ENCODE data around the gene EMX1.

EMX1 gene

DNA sequence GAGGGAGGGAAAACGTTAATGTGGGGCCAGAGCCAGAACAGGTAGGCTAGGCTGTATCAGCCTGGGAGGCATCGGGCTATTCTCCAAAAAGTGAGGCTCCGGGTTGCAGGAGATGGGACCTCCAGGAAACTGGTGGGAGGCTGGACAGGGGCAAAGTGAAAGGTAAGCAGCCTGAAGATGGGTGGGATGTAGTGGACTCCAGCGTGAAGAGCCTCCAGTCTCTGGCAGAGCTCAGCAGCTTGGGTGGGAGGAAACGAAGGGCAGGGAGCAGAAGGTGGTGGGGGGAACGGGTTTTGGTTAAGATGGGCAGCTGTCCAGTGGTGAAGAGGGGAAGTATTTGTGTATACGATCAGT, 3.1 kb upstream of the EMX1 start:
- DNase-seq (no peak), ATAC-seq (replicated peaks) (no peak)
- peaks cover 63 to 83% of the 10 kb centered on the region in 2 donors for H3K27me3 Mint-ChIP-seq
- H3K4me1 Mint-ChIP-seq (ENCODE audit: low read depth in 2 of 2) = peaks cover 11 to 20% of the 10 kb centered on the region in 2 donors
- H3K36me3 Mint-ChIP-seq (ENCODE audit: insufficient read depth) = peaks cover 6% of the 10 kb centered on the region
- H3K27ac Mint-ChIP-seq = no peak overlapping the region
- no peaks in the 10 kb centered on the region for H3K9me3 Mint-ChIP-seq
- H3K4me3 Mint-ChIP-seq = peak overlapping the region; percentile 19 to 28

DNA sequence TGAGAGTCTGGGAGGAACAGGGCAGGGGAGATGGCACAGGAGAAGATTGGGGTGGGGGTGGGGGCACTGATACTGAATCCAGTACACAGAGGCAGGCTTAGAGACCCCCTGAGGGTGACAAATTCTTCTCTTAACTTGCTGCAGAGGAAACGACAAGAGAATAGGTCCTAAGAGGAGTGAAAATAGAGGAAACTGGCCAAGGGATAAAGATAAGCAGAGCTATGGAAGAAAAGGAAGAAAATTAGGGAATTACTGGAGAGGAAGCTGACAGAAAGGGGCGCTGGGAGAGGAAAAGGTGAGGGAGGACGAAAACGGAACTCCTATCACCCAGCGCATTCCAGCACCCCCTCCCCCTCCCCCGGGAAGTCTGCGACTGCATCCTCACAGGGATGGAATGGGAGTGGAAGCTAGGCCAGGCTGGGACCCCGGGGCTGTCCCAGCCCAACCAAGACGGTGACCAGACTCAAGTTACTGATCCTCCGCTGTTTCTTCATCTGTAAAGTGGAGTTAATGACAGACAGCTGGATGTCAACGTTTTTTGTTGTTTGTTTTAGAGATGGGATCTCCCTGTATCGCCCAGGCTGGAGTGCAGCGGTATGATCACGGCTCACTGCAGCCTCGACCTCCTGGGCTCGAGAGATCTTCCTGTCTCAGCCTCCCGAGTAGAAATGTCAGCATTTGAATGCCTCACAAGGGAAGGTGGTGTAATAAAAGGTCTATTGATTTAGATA, 2.6 kb upstream of the EMX1 start:
- peaks cover 63 to 83% of the 10 kb centered on the region in 2 donors for H3K27me3 Mint-ChIP-seq
- DNase-seq (no peak), ATAC-seq (replicated peaks) (no peak)
- H3K9me3 Mint-ChIP-seq = no peaks in the 10 kb centered on the region
- peak overlapping the region; percentile 68 to 72 for H3K4me3 Mint-ChIP-seq
- H3K4me1 Mint-ChIP-seq (ENCODE audit: low read depth in 2 of 2) = peaks cover 11 to 22% of the 10 kb centered on the region in 2 donors
- H3K36me3 Mint-ChIP-seq (ENCODE audit: insufficient read depth) = peaks cover 6% of the 10 kb centered on the region
- no peak overlapping the region for H3K27ac Mint-ChIP-seq

DNA sequence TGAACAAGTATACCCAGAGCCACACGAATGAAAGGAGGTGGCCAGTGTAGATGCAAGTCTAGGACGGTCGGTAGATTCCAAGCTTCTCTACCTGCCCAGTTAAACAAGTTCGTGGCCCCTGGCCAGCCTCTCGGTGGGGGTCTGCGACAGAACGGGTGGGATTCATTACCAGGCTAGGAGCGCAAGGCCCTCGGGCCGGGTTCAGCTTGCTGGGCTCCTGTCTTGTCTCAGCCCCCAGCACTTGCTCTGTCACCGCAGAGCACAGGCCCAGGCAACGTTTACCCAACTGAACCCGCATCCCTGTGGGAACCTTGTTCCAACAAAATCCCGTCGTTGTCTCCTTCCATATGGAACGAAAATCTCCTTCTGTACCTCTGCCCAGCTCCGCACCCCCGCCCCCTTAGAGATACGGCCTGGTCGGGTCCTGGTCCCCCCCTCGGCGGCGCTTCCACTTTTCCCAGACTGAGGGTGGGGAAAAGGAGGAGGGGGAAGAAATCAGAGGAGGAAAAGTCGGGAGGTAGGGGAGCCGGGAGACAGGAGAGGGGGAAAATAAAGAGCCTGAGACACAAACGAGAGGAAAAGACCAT, 1.9 kb upstream of the EMX1 start:
- Mint-ChIP-seq H3K27me3 (peaks cover 67 to 87% of the 10 kb centered on the region in 2 donors), H3K4me3 (peak overlapping the region; percentile 68 to 72), H3K9me3 (no peaks in the 10 kb centered on the region), H3K27ac (no peak overlapping the region), H3K36me3 (ENCODE audit: insufficient read depth) (peaks cover 6% of the 10 kb centered on the region), H3K4me1 (ENCODE audit: low read depth in 2 of 2) (peaks cover 11 to 24% of the 10 kb centered on the region in 2 donors)
- ATAC-seq (replicated peaks) (no peak), DNase-seq (no peak)

DNA sequence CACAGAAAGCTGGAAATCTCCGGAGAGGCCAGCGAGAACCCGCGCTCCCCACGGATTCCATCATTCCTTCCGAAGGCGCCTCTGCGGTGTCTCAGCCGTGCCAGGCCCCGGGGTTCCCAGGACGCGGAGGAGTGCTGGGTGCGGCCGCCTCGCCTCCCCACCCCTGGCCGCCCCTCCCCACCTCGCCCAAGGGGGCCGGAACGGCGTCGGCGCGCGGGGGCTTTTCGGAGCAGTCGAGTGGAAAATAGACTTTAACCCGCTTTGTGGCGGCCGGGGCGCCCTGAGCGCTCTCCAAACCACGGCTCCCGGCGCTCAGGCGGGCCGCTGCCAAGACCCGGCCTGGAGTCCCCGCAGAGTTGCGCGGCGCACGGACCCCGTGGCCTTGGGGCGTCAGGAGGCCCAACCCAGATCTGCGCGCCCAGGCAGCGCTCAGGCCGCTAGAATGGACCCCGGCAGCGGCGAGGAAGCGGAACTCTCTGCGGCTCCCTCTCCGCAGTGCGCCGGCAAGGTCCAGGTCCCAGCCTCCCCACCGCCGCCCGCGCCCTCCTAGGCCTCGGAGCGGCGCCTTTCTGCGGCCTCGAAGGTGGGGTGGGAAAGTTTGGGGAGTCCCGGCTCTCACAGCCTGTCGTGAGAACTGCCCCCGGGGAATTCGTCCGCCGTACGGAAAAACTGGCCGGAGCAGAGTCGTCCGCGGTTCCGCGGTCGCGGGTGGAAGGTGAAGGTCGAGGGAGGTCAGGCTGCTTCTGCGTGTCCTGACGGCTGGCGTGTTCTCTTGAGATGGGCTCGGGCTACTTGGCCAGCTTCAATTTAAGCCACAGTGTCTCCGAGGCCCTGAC, 1.2 kb upstream of the EMX1 start:
- Mint-ChIP-seq H3K27me3 (peaks cover 72 to 92% of the 10 kb centered on the region in 2 donors), H3K9me3 (no peaks in the 10 kb centered on the region), H3K4me3 (peak overlapping the region; percentile 83 to 87), H3K36me3 (ENCODE audit: insufficient read depth) (peaks cover 6% of the 10 kb centered on the region), H3K27ac (no peak overlapping the region), H3K4me1 (ENCODE audit: low read depth in 2 of 2) (peaks cover 11 to 25% of the 10 kb centered on the region in 2 donors)
- ATAC-seq (replicated peaks) (peak; percentile 58), DNase-seq (no peak)

DNA sequence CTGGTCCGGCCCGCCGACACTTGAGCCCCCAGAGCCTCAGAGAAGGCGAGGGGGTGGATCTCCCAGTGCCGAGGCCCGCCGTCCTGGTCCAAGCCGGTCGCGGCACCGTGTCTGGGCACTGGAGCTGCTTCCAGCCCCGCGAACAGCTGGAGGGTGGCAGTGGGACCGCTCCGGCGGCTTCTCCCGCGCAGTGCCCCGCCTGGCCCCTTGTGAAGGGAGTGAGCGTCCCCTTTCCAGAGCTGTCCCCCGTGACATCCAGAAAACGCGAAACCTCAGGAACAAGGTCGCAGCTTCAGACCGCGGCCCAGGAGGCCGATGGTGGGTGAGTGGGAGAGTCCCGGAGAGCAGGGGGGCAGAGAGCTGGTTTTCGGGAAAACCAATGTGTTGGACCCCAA, 579 bp upstream of the EMX1 start:
- Mint-ChIP-seq H3K4me3 (peak overlapping the region; percentile 83 to 87), H3K27me3 (peaks cover 72 to 92% of the 10 kb centered on the region in 2 donors), H3K36me3 (ENCODE audit: insufficient read depth) (peaks cover 10% of the 10 kb centered on the region), H3K9me3 (no peaks in the 10 kb centered on the region), H3K27ac (no peak overlapping the region), H3K4me1 (ENCODE audit: low read depth in 2 of 2) (peaks cover 11 to 25% of the 10 kb centered on the region in 2 donors)
- DNase-seq (no peak), ATAC-seq (replicated peaks) (peak; percentile 11)

DNA sequence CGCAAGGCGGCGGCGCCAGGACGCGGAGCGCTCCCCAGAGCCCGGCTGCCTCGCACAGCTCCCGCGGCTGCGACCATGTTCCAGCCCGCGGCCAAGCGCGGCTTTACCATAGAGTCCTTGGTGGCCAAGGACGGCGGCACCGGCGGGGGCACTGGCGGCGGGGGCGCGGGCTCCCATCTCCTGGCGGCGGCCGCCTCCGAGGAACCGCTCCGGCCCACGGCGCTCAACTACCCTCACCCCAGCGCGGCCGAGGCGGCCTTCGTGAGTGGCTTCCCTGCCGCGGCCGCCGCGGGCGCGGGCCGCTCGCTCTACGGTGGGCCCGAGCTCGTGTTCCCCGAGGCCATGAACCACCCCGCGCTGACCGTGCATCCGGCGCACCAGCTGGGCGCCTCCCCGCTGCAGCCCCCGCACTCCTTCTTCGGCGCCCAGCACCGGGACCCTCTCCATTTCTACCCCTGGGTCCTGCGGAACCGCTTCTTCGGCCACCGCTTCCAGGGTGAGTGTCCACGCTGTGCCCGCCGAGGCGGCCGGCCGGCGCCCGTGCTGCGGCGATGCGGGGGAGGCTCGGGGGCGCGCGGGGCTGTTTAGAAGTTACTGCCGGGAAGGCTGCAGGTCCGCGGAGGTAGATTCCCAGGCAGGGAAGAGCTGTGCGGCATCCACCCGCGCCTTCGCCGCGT, 696 bp downstream of the EMX1 start:
- H3K27me3 Mint-ChIP-seq = peaks cover 74 to 92% of the 10 kb centered on the region in 2 donors
- ATAC-seq (replicated peaks) = no peak
- peaks cover 11 to 25% of the 10 kb centered on the region in 2 donors for H3K4me1 Mint-ChIP-seq (ENCODE audit: low read depth in 2 of 2)
- no peak overlapping the region for H3K27ac Mint-ChIP-seq
- H3K36me3 Mint-ChIP-seq (ENCODE audit: insufficient read depth) = peaks cover 10% of the 10 kb centered on the region
- no peak for DNase-seq
- peak overlapping the region; percentile 75 to 76 for H3K4me3 Mint-ChIP-seq
- no peaks in the 10 kb centered on the region for H3K9me3 Mint-ChIP-seq

DNA sequence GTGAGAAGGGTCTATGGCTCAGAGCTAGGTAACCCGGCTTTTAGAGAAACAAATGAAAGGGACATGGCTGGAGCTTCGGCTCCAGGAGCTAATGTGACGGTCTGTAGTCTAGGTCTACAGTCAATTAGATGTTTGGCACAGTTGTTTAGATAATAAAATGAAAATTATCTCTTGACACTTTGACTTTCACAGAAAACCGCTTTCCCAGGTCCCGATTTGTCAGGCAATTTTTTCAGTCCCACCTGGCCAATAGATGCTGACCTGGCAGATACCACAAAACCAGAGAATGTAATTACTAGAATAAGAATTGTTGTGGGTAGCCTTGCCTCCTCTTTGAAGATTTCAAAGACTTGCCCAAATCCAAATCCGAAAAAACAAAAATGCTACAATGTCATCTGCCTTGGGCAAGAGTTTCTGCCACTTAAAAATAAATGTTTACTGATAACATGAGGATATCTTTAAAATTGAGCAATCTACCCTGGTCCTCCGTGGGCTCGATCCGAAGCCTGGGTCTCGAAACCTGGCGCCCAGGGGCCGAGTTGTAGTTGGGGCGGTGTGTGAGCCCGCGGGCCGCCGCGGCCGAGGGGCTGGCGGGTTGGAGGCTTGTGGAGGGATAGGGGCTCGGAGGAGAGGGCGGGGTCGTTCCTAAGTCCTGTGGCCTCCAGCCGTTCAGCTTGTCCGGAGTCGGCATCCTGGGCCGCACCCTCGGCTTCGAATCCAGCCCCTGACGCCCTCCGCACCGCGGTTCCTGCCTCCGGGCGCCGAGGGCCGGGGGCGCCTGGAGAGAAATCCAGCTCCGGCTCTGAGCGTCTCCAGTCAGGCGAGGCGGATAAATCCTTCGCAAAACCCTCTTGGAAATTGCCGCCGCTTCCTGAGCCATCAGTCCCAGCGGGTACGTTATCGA, 2.3 kb downstream of the EMX1 start:
- peak overlapping the region; percentile 57 to 75 for H3K4me3 Mint-ChIP-seq
- no peak overlapping the region for H3K27ac Mint-ChIP-seq
- peaks cover 10% of the 10 kb centered on the region for H3K36me3 Mint-ChIP-seq (ENCODE audit: insufficient read depth)
- H3K27me3 Mint-ChIP-seq = peaks cover 69 to 89% of the 10 kb centered on the region in 2 donors
- H3K4me1 Mint-ChIP-seq (ENCODE audit: low read depth in 2 of 2) = peaks cover 10 to 30% of the 10 kb centered on the region in 2 donors
- ATAC-seq (replicated peaks) = no peak
- no peaks in the 10 kb centered on the region for H3K9me3 Mint-ChIP-seq
- no peak for DNase-seq

DNA sequence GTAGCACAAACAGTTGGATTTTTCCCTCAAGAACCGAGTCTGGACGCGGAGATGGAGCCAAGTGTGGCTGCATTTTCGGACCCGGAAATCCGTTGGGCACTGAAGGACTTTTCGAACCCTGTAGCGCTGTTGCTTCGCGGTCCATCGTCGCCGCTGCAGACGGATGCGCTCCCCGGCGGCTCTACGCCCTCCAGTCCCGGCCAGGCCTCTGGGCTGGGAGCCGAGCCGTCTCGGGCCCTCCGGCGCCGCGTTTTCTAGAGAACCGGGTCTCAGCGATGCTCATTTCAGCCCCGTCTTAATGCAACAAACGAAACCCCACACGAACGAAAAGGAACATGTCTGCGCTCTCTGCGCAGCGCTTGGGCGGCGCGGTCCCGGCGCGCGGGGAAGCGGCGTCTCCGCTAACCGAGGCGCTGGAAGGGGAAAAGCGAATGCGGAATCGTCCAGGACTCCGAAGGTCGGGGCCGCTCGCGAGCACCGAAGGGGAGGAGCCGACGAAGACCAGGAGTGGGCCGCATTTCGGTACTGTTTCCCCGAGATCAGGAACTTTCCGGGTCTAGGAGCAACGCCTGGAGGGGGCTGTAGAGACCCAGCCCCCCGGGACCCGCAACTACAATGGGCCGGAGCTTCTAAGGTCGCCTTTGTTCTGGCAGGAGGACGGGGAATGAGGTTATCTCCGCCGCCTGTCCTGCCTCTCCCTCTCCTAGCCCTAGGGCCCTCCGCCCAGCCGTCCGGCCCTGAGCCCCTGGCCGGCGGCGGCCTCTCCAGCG, 3.2 kb downstream of the EMX1 start:
- H3K27ac Mint-ChIP-seq = no peak overlapping the region
- peaks cover 69 to 81% of the 10 kb centered on the region in 2 donors for H3K27me3 Mint-ChIP-seq

DNA sequence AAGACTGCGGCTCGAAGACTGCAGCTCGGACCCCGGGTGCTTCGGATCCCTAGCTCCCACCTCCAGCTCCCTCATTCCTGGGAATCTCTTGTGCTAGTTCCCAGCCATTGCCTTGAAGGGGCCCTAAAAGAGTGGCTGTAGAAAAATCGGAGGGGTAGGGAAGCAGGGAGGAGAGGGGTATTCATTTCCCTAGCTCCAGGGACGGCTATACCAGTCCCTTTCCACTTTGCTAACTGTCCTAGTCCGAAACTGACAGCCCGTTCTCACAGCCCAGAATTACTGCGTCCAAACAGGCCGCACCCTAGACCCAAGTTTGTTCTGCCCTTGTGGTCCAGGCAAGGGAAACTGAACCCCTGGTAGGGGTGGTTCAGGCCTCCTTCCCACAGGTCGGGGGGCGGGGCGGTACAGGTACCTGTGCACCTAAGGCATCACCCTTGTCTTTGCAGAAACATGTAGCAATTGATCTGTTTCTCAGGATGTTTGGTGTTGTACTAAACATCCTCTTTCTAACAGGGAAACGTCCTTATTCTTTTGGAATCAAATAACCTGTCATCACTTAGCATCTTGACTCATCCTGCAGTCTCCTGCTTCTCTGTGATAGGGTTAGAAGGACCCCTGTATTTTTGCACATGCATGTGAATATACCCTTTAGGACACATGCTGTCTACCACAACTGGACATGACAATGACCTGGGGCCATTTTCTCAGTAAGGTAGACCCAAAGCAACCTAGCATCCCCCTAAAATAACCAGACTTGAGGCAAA, 4.0 kb downstream of the EMX1 start:
- ATAC-seq (replicated peaks) (no peak), DNase-seq (no peak)
- H3K4me3 Mint-ChIP-seq = no peak overlapping the region
- no peaks in the 10 kb centered on the region for H3K9me3 Mint-ChIP-seq
- H3K4me1 Mint-ChIP-seq (ENCODE audit: low read depth in 2 of 2) = peaks cover 8 to 24% of the 10 kb centered on the region in 2 donors
- peaks cover 68 to 73% of the 10 kb centered on the region in 2 donors for H3K27me3 Mint-ChIP-seq
- H3K36me3 Mint-ChIP-seq (ENCODE audit: insufficient read depth) = peaks cover 10% of the 10 kb centered on the region
- no peak overlapping the region for H3K27ac Mint-ChIP-seq

More for the DNA sequence above, 3.2 kb downstream of the EMX1 start:
- H3K9me3 Mint-ChIP-seq = no peaks in the 10 kb centered on the region
- H3K4me1 Mint-ChIP-seq (ENCODE audit: low read depth in 2 of 2) = peaks cover 8 to 25% of the 10 kb centered on the region in 2 donors
- H3K36me3 Mint-ChIP-seq (ENCODE audit: insufficient read depth) = peaks cover 9% of the 10 kb centered on the region
- H3K4me3 Mint-ChIP-seq = peak overlapping the region; percentile 39 to 57
- peak; percentile 22 for ATAC-seq (replicated peaks)
- no peak for DNase-seq

DNA sequence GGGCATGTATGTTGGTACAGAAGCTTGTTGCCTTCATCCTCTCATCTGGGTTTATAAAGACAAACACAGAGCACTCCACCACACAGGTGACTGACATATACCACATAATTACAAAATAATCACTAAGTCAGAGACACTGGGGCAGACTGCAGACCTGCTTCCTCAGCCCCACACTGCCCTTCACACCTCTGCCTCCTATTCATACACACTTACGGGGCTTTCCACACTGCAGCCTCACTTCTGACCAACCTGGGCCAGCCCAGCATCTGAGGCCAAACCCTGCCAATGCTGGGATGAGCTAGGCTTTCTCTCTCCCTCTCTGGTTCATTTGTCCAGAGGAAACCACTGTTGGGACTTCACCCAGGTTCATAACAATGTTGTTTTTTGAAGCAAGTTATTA, 4.5 kb downstream of the EMX1 start:
- Mint-ChIP-seq H3K27ac (no peak overlapping the region), H3K4me3 (no peak overlapping the region), H3K36me3 (ENCODE audit: insufficient read depth) (peaks cover 7% of the 10 kb centered on the region), H3K9me3 (no peaks in the 10 kb centered on the region), H3K27me3 (peaks cover 62 to 67% of the 10 kb centered on the region in 2 donors), H3K4me1 (ENCODE audit: low read depth in 2 of 2) (peaks cover 7 to 21% of the 10 kb centered on the region in 2 donors)
- DNase-seq (no peak), ATAC-seq (replicated peaks) (no peak)

DNA sequence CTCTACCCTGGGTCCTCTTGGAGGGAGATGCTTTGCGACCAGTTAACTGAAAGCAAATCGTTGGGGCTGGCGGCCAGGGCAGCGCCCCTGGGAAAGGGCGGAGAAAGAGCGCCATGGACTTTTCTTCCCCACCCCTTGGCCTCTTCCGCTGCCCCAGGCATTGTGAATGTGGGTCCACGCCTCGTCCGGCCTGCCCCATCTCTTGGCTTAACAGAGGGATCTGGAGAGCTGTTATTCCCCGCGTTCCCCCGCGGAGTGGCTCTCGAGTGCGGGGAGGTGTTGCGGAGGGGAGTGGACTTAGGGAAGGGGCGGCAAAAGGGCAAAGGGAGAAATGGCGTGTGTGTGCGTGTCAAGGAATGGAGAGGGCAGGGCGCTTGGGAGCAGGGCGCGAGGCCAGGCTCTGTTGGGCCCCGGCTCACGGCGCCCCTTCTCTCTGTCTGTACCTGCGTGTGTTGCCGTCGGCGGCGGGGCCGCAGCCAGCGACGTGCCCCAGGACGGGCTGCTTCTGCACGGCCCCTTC, 6.6 kb downstream of the EMX1 start:
- peak overlapping the region in 1 of 2 donors; percentile 30 for H3K4me3 Mint-ChIP-seq
- no peaks in the 10 kb centered on the region for H3K9me3 Mint-ChIP-seq
- no peak overlapping the region for H3K27ac Mint-ChIP-seq
- peaks cover 55 to 59% of the 10 kb centered on the region in 2 donors for H3K27me3 Mint-ChIP-seq
- DNase-seq = no peak
- H3K36me3 Mint-ChIP-seq (ENCODE audit: insufficient read depth) = peaks cover 6% of the 10 kb centered on the region
- no peak for ATAC-seq (replicated peaks)
- peaks cover 4 to 14% of the 10 kb centered on the region in 2 donors for H3K4me1 Mint-ChIP-seq (ENCODE audit: low read depth in 2 of 2)

Measured in effector memory CD8-positive, alpha-beta T cell (primary cell).